OCI-LY1 (cell line): Measurements from ENCODE around the gene KCTD20.

Experiments used
- H2AFZ ChIP-seq: fragments of 200-600 bp; sonication (generic), shearing (Covaris generic); 2 replicates; pipeline ENCODE4 v1.6.0; 2014; ENCODE audit warnings: antibody characterized with exemption, mild to moderate bottlenecking, low read length
- H3F3A ChIP-seq: fragments of 200-600 bp; sonication (generic), shearing (Covaris generic); 2 replicates; pipeline ENCODE4 v1.6.0; 2014; ENCODE audit warnings: mild to moderate bottlenecking, antibody characterized with exemption, low read length, moderate library complexity; ENCODE audit not compliant: insufficient read depth
- H3K27ac ChIP-seq: fragments of 200-600 bp; sonication (generic); 2 replicates; pipeline ENCODE4 v1.5.1; 2014; ENCODE audit warnings: low read length, mixed run types, mild to moderate bottlenecking, low read depth; ENCODE audit not compliant: poor library complexity, severe bottlenecking
- H3K27me3 ChIP-seq: fragments of 200-600 bp; sonication (generic); 2 replicates; pipeline ENCODE4 v1.6.0; 2014; ENCODE audit warnings: antibody characterized with exemption, mild to moderate bottlenecking, low read length, moderate library complexity; ENCODE audit not compliant: insufficient read depth
- H3K36me3 ChIP-seq: fragments of 200-600 bp; sonication (generic); 2 replicates; pipeline ENCODE4 v1.6.1; 2014; ENCODE audit warnings: mild to moderate bottlenecking, antibody characterized with exemption, low read length, moderate library complexity, mixed read lengths; ENCODE audit not compliant: insufficient read depth
- H3K4me1 ChIP-seq: fragments of 200-600 bp; sonication (generic); 2 replicates; pipeline ENCODE4 v1.5.1; 2014; ENCODE audit warnings: mild to moderate bottlenecking, low read length, moderate library complexity; ENCODE audit not compliant: insufficient read depth, severe bottlenecking
- H3K4me2 ChIP-seq: fragments of 200-600 bp; sonication (generic), shearing (Covaris generic); 2 replicates; pipeline ENCODE4 v1.6.1; 2014; ENCODE audit warnings: low read length
- H3K4me3 ChIP-seq: fragments of 200-600 bp; sonication (generic); 2 replicates; pipeline ENCODE4 v1.5.1; 2014; ENCODE audit warnings: low read length, low read depth, mild to moderate bottlenecking, mixed read lengths; ENCODE audit not compliant: poor library complexity, severe bottlenecking
- H3K79me2 ChIP-seq: fragments of 200-600 bp; shearing (Covaris generic); 2 replicates; pipeline ENCODE4 v1.6.1; 2016; ENCODE audit warnings: mixed run types, low read length, mixed read lengths; ENCODE audit not compliant: insufficient read depth
- H3K9ac ChIP-seq: fragments of 200-600 bp; sonication (generic), shearing (Covaris generic); 2 replicates; pipeline ENCODE4 v1.6.1; 2014; ENCODE audit warnings: mild to moderate bottlenecking, low read length, mixed read lengths
- H3K9me2 ChIP-seq: fragments of 200-600 bp; sonication (generic), shearing (Covaris generic); 2 replicates; pipeline ENCODE4 v1.6.1; 2014; ENCODE audit warnings: low read depth, mild to moderate bottlenecking, low read length, mixed read lengths
- H3K9me3 ChIP-seq: fragments of 200-600 bp; shearing (Covaris generic); 2 replicates; pipeline ENCODE4 v1.6.1; 2014; ENCODE audit warnings: low read length, mixed read lengths
- H4K20me1 ChIP-seq: fragments of 200-600 bp; sonication (generic), shearing (Covaris generic); 2 replicates; pipeline ENCODE4 v1.6.0; 2016; ENCODE audit warnings: mild to moderate bottlenecking, low read length; ENCODE audit not compliant: insufficient read depth
- EZH2 ChIP-seq: fragments of 200-600 bp; sonication (generic), shearing (Covaris generic); IDR thresholded peaks from 2 replicates; pipeline ENCODE4 v1.8.0; 2017; ENCODE audit warnings: borderline replicate concordance, mixed run types, mild to moderate bottlenecking, antibody characterized with exemption, low read length, moderate library complexity, mixed read lengths
- TF ChIP-seq, protein P1 (sequence below): fragments of 200-600 bp; sonication (generic), shearing (Covaris generic); IDR thresholded peaks from 2 replicates; pipeline ENCODE4 v1.5.1; 2017; ENCODE audit warnings: mild to moderate bottlenecking, antibody characterized with exemption, low read length, moderate library complexity, mixed read lengths

The KCTD20 gene

DNA sequence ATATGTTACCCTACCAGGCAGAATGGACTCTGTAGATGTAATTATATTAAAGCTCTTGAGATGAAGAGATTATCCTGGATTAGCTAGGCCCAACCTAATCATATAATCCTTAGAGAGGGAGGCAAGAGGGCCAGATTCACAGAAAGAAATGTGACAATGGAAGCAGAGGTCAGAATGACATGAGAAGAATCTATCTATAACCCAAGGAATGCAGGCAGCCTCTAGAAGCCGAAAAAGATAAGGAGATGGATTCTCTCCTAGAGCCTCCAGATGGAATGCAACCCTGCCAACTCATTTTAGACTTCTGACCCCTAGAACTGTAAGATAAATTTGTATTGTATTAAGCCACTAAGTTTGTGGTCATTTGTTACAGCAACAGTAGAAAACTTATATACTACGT lies 12.4 kb upstream of the KCTD20 start:
- Histone ChIP-seq H3K4me2 (no peak overlapping the region), H3K4me1 (no peaks in the 10 kb centered on the region), H3K36me3 (no peaks in the 10 kb centered on the region), H3K4me3 (no peak overlapping the region), H4K20me1 (no peaks in the 10 kb centered on the region), H3K27ac (no peak overlapping the region), H3F3A (no peaks in the 10 kb centered on the region), H3K27me3 (no peaks in the 10 kb centered on the region), H3K9me3 (no peaks in the 10 kb centered on the region), H2AFZ (no peak overlapping the region), H3K9ac (no peak overlapping the region), H3K79me2 (no peaks in the 10 kb centered on the region), H3K9me2 (no peaks in the 10 kb centered on the region)
- no peak for TF ChIP-seq EZH2
- TF ChIP-seq, protein P1, sequence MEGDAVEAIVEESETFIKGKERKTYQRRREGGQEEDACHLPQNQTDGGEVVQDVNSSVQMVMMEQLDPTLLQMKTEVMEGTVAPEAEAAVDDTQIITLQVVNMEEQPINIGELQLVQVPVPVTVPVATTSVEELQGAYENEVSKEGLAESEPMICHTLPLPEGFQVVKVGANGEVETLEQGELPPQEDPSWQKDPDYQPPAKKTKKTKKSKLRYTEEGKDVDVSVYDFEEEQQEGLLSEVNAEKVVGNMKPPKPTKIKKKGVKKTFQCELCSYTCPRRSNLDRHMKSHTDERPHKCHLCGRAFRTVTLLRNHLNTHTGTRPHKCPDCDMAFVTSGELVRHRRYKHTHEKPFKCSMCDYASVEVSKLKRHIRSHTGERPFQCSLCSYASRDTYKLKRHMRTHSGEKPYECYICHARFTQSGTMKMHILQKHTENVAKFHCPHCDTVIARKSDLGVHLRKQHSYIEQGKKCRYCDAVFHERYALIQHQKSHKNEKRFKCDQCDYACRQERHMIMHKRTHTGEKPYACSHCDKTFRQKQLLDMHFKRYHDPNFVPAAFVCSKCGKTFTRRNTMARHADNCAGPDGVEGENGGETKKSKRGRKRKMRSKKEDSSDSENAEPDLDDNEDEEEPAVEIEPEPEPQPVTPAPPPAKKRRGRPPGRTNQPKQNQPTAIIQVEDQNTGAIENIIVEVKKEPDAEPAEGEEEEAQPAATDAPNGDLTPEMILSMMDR: no peak

DNA sequence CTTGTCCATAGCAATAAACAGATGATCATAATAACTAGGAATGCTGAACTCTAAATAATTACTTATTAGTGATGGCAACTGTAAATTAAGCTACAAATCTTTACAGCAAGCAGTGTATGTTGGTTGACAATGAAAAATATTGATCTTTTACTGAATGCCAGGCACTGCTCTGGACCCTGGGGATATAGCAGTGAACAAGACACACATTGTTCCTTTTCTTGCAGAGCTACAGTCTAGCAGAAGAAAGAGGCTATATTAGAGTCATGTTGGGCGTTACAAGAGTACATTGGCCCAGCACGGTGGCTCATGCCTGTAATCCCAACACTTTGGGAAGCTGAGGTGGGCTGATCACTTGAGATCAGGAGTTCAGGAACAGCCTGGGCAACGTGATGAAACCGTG lies 11.6 kb upstream of the KCTD20 start:
- H2AFZ ChIP-seq: no peak overlapping the region

GRCh38 chr6:36432151-36432671 lies 10.6 kb upstream of the KCTD20 start:
- no peaks in the 10 kb centered on the region for H4K20me1 ChIP-seq
- no peak overlapping the region for H3K9ac ChIP-seq
- no peaks in the 10 kb centered on the region for H3K27me3 ChIP-seq
- no peaks in the 10 kb centered on the region for H3K9me3 ChIP-seq
- H3K4me2 ChIP-seq: no peak overlapping the region
- TF ChIP-seq, protein P1: no peak
- TF ChIP-seq EZH2: no peak
- H3K9me2 ChIP-seq: no peaks in the 10 kb centered on the region
- no peak overlapping the region for H2AFZ ChIP-seq
- H3F3A ChIP-seq: no peaks in the 10 kb centered on the region
- no peak overlapping the region for H3K4me3 ChIP-seq
- no peaks in the 10 kb centered on the region for H3K36me3 ChIP-seq
- no peak overlapping the region for H3K27ac ChIP-seq
- H3K79me2 ChIP-seq: no peaks in the 10 kb centered on the region
- no peaks in the 10 kb centered on the region for H3K4me1 ChIP-seq

More for the DNA sequence above, 11.6 kb upstream of the KCTD20 start:
- H3K9me3 ChIP-seq: no peaks in the 10 kb centered on the region
- no peak overlapping the region for H3K4me2 ChIP-seq
- no peaks in the 10 kb centered on the region for H3K79me2 ChIP-seq
- H3K36me3 ChIP-seq: no peaks in the 10 kb centered on the region
- H3K4me1 ChIP-seq: no peaks in the 10 kb centered on the region
- H4K20me1 ChIP-seq: no peaks in the 10 kb centered on the region
- no peak overlapping the region for H3K9ac ChIP-seq
- no peaks in the 10 kb centered on the region for H3K9me2 ChIP-seq
- TF ChIP-seq, protein P1: no peak
- no peak for TF ChIP-seq EZH2
- no peak overlapping the region for H3K4me3 ChIP-seq
- no peaks in the 10 kb centered on the region for H3F3A ChIP-seq
- no peaks in the 10 kb centered on the region for H3K27me3 ChIP-seq
- no peak overlapping the region for H3K27ac ChIP-seq
